Measurements from ENCODE around the gene NFATC2IP.
"Not testable (repeated sequence)": the region's sequence is repeated elsewhere in the genome, so short reads cannot be mapped to it uniquely, and the experiment has no call there.

The NFATC2IP gene

DNA sequence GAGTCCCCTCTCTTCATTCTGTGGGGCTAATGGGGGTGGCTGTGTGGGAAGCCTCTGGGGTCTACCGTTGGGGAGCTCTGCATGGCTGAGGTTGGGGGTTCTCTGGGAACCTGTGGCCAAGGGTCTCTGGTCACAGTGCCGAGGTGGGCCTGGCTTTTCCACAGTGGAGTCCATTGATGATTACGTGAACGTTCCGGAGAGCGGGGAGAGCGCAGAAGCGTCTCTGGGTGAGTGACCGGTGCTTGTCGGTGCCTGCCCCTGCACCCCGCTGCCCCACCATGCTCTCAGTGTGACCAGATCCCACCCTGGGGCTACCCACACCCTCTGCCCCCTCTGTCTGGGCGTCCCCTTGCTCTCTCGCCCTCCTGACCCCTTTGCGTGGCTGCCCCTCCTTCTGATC lies 38.6 kb downstream of the NFATC2IP start:
- in situ Hi-C loops (cut with HindIII; ENCODE audit: low sequenced_read_pairs) = no loop called here

DNA sequence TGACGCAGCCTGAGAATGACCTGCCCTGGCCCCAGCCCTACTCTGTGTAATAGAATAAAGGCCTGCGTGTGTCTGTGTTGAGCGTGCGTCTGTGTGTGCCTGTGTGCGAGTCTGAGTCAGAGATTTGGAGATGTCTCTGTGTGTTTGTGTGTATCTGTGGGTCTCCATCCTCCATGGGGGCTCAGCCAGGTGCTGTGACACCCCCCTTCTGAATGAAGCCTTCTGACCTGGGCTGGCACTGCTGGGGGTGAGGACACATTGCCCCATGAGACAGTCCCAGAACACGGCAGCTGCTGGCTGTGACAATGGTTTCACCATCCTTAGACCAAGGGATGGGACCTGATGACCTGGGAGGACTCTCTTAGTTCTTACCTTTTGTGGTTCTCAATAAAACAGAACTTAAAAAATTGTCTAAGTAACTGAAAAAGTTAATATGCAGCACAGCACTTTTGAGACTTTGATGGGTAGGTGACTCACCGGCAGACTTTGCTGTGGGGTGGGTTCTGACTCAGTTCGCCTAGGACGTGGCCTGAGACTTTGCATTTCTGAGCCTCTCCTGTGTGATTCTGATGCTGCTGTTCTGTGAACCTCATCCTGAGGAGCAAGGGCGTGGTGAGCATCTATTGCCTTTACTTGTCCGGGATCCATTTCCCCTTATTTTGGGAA lies 39.8 kb downstream of the NFATC2IP start:
- in situ Hi-C loops (cut with HindIII; ENCODE audit: low sequenced_read_pairs) = no loop called here

- in situ Hi-C loops (cut with HindIII; ENCODE audit: low sequenced_read_pairs) = no loop called here
Measured at GRCh38 chr16:28991687-28992086, 41.0 kb downstream of the NFATC2IP start.

DNA sequence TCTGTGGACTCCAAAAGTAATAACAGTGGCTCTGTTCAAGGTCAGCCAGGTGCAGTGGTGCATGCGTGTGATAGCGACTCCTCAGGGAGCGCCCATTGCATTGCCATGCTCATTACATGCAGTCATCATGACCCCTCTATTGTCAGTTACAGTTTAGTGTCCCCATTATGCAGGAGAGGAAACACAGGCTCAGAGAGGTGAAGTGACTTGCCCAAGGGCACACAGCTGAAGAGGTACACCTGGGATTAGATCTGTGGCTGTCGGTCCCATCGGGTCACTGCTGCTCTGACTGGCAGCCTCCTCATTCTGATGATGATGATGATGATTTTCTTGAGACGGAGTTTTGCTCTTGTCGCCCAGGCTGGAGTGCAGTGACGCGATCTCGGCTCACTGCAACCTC lies 41.8 kb downstream of the NFATC2IP start:
- in situ Hi-C loops (cut with HindIII; ENCODE audit: low sequenced_read_pairs) = no loop called here

GRCh38 chr16:28998837-28999236 lies 48.1 kb downstream of the NFATC2IP start:
- in situ Hi-C loops (cut with HindIII; ENCODE audit: low sequenced_read_pairs) = no loop called here

DNA sequence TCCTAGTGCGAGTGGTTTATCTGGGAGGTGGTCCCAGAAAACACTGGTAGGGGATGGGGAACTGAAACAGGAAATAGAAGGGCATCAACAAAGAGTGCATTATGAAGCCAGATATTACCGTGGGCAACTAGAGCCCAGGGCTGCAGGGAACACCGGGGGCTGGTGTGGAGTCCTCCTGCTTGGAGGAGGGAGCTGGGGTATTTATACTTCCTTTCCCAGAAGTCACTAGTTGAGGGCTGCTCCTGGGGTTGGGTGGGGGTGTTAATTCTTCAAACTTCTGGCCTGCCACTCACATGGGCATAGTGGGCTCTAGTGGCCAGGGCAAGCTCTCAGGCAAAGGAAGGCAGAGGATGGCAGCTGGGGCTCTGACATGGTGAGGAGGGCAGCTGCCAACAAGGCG lies 48.8 kb downstream of the NFATC2IP start:
- in situ Hi-C loops (cut with HindIII; ENCODE audit: low sequenced_read_pairs) = no loop called here

DNA sequence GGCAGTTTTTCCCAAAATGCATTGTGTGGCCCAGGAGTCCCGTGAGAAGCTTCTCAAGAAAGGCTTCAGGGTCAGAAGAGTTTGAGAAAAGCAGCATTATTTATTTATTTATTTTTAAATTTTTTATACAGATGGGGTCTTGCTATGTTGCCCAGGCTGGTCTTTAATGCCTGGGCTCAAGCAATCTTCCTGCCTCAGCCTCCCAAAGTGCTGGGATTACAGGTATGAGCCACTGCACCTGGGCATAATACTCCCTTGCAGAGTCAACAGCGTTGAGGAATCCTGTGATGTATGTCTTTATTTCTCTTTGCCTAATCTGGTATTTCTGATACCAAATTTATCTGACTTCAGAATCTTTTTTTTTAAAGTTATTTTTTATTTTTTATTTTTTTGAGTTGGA lies 49.3 kb downstream of the NFATC2IP start:
- in situ Hi-C loops (cut with HindIII; ENCODE audit: low sequenced_read_pairs) = no loop called here

- in situ Hi-C loops (cut with HindIII; ENCODE audit: low sequenced_read_pairs) = not testable (repeated sequence)
Measured at GRCh38 chr16:29004496-29005139, 53.9 kb downstream of the NFATC2IP start.

DNA sequence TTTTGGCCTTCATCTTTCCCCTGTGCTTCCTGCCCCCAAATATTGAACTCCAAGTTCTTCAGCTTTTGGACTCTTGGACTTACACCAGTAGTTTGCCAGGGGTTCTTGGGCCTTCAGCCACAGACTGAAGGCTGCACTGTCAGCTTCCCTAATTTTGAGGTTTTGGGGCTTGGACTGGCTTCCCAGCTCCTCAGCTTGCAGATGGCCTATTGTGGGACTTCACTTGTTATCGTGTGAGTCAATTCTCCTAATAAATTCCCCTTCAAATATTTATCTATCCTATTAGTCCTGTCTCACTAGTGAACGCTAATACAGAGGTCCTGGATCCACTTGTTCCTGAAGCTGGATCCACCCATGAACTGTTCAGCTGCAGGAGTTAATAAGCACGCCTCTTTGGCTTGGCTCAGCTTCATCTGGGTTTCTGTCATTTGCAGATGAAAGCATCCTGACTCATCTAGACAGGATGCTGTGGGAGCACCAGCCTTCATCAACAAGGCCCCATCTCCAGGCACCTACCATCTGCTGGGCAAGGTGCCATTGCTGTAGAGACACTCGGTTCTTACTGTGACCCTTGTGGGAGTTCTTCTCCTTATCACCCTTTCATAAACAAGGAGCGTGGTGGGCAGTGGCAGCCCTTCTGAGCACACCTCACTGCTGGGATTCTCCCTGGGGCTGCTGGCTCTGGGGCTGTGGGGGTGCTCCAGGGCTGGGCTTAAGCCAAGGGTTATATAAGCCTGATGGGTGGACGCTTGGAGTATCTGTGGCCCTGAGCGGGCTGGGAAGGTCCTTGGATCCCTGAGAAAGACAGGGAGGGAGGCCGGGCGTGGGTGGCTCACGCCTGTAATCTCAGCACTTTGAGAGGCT lies 57.2 kb downstream of the NFATC2IP start:
- in situ Hi-C loops (cut with HindIII; ENCODE audit: low sequenced_read_pairs) = no loop called here

- in situ Hi-C loops (cut with HindIII; ENCODE audit: low sequenced_read_pairs) = no loop called here
Measured at GRCh38 chr16:29009050-29009837, 58.5 kb downstream of the NFATC2IP start.

GRCh38 chr16:29009838-29010166 lies 59.1 kb downstream of the NFATC2IP start:
- in situ Hi-C loops (cut with HindIII; ENCODE audit: low sequenced_read_pairs) = no loop called here

DNA sequence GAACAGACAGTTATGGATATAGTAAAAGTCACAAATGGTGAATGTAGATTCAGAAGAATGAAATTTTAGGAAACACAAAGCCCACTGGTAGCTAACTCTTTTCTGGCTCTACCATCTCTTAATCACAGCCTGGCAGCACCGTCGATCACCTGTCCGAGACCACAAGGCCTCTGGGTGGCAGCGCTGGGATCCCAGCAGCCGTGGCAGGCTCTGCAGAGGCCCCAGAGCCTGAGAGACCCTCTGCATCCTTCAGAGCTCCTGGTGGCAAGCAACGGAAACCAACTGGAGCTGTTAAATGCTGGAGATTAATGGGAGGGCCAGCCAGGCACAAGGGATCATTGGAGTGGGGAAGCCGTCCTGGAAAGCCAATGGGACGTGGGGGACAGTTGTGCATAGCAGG lies 60.4 kb downstream of the NFATC2IP start:
- in situ Hi-C loops (cut with HindIII; ENCODE audit: low sequenced_read_pairs) = no loop called here

DNA sequence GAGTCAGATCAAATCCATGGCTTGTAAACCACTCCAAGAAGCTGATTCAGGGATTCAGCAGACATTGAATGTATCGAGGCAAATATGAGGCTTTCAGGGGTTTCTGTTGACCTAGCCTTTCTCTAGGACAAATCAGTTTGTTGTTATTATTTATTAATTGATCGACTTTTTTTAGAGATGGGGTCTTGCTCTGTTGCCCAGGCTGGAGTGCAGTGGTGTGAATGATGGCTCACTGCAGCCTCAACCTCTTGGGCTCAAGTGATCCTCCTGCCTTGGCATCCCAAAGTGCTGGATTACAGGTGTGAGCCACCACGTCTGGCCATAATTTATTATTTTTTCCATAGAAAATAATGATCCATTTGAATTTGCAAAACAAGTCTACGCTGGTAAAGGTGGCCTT lies 61.1 kb downstream of the NFATC2IP start:
- in situ Hi-C loops (cut with HindIII; ENCODE audit: low sequenced_read_pairs) = no loop called here

- in situ Hi-C loops (cut with HindIII; ENCODE audit: low sequenced_read_pairs) = no loop called here
Measured at GRCh38 chr16:29012913-29013553, 62.3 kb downstream of the NFATC2IP start.

GRCh38 chr16:29014561-29015069 lies 63.9 kb downstream of the NFATC2IP start:
- in situ Hi-C loops (cut with HindIII; ENCODE audit: low sequenced_read_pairs) = no loop called here

Measured in DLD1 (cell line).